WTC11 (cell line): ENCODE results near the gene PTGER1. TPM values are rescaled to one million over a fixed set of nuclear protein-coding genes. Genes with fewer than 3 reads are reported as not detected.

Experiments
- ATAC-seq: fragments of 200-7000 bp; cut with Tn5 transposase; 2 replicates; pipeline ENCODE4 v1.10.0; 2021; ENCODE audit warnings: mild to moderate bottlenecking, moderate library complexity
- CTCF ChIA-PET: fragments of 300-600 bp; sonication (Branson Sonifier 250); formaldehyde crosslinking; loops from one replicate; lab custom pipeline; 2021; ENCODE audit warnings: antibody characterized with exemption; lab: Charles Lee
- POLR2A ChIA-PET: fragments of 350-600 bp; sonication (Branson Sonifier 250); formaldehyde crosslinking; loops from one replicate; lab custom pipeline; 2021; ENCODE audit warnings: antibody characterized with exemption; lab: Charles Lee
- DNase-seq: peaks from one replicate; pipeline ENCODE4 v3.0.0; 2021; ENCODE audit warnings: low spot score
- H3K27ac Mint-ChIP-seq: 2 replicates; pipeline ENCODE4 v1.8.0; 2021; ENCODE audit warnings: mixed read lengths
- H3K27me3 Mint-ChIP-seq: 2 replicates; pipeline ENCODE4 v1.8.0; 2021; ENCODE audit warnings: low read depth, mild to moderate bottlenecking, moderate library complexity, mixed read lengths
- H3K36me3 Mint-ChIP-seq: 2 replicates; pipeline ENCODE4 v1.8.0; 2021; ENCODE audit warnings: mixed read lengths
- H3K4me1 Mint-ChIP-seq: 2 replicates; pipeline ENCODE4 v1.8.0; 2022; ENCODE audit warnings: mixed read lengths
- H3K4me3 Mint-ChIP-seq: 2 replicates; pipeline ENCODE4 v1.8.0; 2021; ENCODE audit warnings: mild to moderate bottlenecking, moderate library complexity, mixed read lengths
- H3K9me3 Mint-ChIP-seq: 2 replicates; pipeline ENCODE4 v1.8.0; 2021; ENCODE audit warnings: mixed read lengths
- GTF2I ChIP-seq: fragments of 250-450 bp; sonication (Bioruptor Pico); conservative IDR thresholded peaks from 2 replicates; pipeline ENCODE4 v1.4.0; 2021; ENCODE audit warnings: mild to moderate bottlenecking
- JUN ChIP-seq: sonication (generic); formaldehyde crosslinking; IDR thresholded peaks from 2 replicates; pipeline ENCODE4 v1.8.0; 2023; ENCODE audit warnings: mild to moderate bottlenecking, missing genetic modification reagents
- OVOL2 ChIP-seq: fragments of 250-450 bp; sonication (Bioruptor Pico); IDR thresholded peaks from 2 replicates; pipeline ENCODE4 v1.9.0; 2021; ENCODE audit warnings: mild to moderate bottlenecking, borderline replicate concordance
- RELA ChIP-seq: sonication (generic); formaldehyde crosslinking; IDR thresholded peaks from 2 replicates; pipeline ENCODE4 v1.8.1; 2022; ENCODE audit warnings: missing genetic modification reagents, mild to moderate bottlenecking, borderline replicate concordance
- RORB ChIP-seq: fragments of 250-450 bp; sonication (Bioruptor Pico); IDR thresholded peaks from 2 replicates; pipeline ENCODE4 v1.9.0; 2021; ENCODE audit warnings: mild to moderate bottlenecking
- TEAD1 ChIP-seq: sonication (generic); formaldehyde crosslinking; IDR thresholded peaks from 2 replicates; pipeline ENCODE4 v1.8.0; 2022; ENCODE audit warnings: mild to moderate bottlenecking, missing genetic modification reagents
- TP53 ChIP-seq: sonication (generic); formaldehyde crosslinking; IDR thresholded peaks from 2 replicates; pipeline ENCODE4 v1.8.1; 2023; ENCODE audit warnings: mild to moderate bottlenecking, missing genetic modification reagents
- ZBTB21 ChIP-seq: sonication (generic); formaldehyde crosslinking; IDR thresholded peaks from 2 replicates; pipeline ENCODE4 v1.8.1; 2023; ENCODE audit warnings: mild to moderate bottlenecking, missing genetic modification reagents, borderline replicate concordance
- ZNF121 ChIP-seq: sonication (generic); formaldehyde crosslinking; IDR thresholded peaks from 2 replicates; pipeline ENCODE4 v1.8.0; 2023; ENCODE audit warnings: missing genetic modification reagents
- ZNF317 ChIP-seq: sonication (generic); formaldehyde crosslinking; IDR thresholded peaks from 2 replicates; pipeline ENCODE4 v1.8.1; 2023; ENCODE audit warnings: low read depth, mild to moderate bottlenecking, moderate library complexity, missing genetic modification reagents, borderline replicate concordance
- ZNF416 ChIP-seq: fragments of 250-450 bp; sonication (Bioruptor Pico); IDR thresholded peaks from 2 replicates; pipeline ENCODE4 v1.9.0; 2021; ENCODE audit warnings: mild to moderate bottlenecking, inconsistent platforms
- ZNF423 ChIP-seq: fragments of 250-450 bp; sonication (Bioruptor Pico); IDR thresholded peaks from 2 replicates; pipeline ENCODE4 v2.1.2; 2022; ENCODE audit warnings: mild to moderate bottlenecking, moderate library complexity
- total RNA-seq: library from RNA; stranded (reverse); gene quantifications from 3 replicates; pipeline ENCODE4 v1.2.3, GENCODE V29; 2021
- TF ChIP-seq, protein P1 (sequence below): sonication (generic); formaldehyde crosslinking; IDR thresholded peaks from 2 replicates; pipeline ENCODE4 v1.8.1; 2023; ENCODE audit warnings: mild to moderate bottlenecking, missing genetic modification reagents, borderline replicate concordance
- TF ChIP-seq, protein P2 (sequence below): sonication (generic); formaldehyde crosslinking; IDR thresholded peaks from 2 replicates; pipeline ENCODE4 v1.8.1; 2022; ENCODE audit warnings: mild to moderate bottlenecking, moderate library complexity, missing genetic modification reagents
- TF ChIP-seq, protein P3 (sequence below): sonication (generic); formaldehyde crosslinking; IDR thresholded peaks from 2 replicates; pipeline ENCODE4 v1.8.1; 2022; ENCODE audit warnings: low read depth, missing genetic modification reagents, borderline replicate concordance
- TF ChIP-seq, protein P4 (sequence below): fragments of 250-450 bp; sonication (Bioruptor Pico); IDR thresholded peaks from 2 replicates; pipeline ENCODE4 v1.9.0; 2021; ENCODE audit warnings: mild to moderate bottlenecking
- TF ChIP-seq, protein P5 (sequence below): sonication (generic); formaldehyde crosslinking; IDR thresholded peaks from 2 replicates; pipeline ENCODE4 v1.8.0; 2022; ENCODE audit warnings: mild to moderate bottlenecking, missing genetic modification reagents
- TF ChIP-seq, protein P6 (sequence below): sonication (generic); formaldehyde crosslinking; IDR thresholded peaks from 2 replicates; pipeline ENCODE4 v1.8.1; 2022; ENCODE audit warnings: mild to moderate bottlenecking, missing genetic modification reagents, moderate library complexity, borderline replicate concordance
- TF ChIP-seq, protein P7 (sequence below): sonication (generic); formaldehyde crosslinking; IDR thresholded peaks from 2 replicates; pipeline ENCODE4 v1.8.1; 2022; ENCODE audit warnings: missing genetic modification reagents, borderline replicate concordance

The PTGER1 gene
- total RNA-seq, 1 experiment from 2014 or later, result 0.68 TPM

DNA sequence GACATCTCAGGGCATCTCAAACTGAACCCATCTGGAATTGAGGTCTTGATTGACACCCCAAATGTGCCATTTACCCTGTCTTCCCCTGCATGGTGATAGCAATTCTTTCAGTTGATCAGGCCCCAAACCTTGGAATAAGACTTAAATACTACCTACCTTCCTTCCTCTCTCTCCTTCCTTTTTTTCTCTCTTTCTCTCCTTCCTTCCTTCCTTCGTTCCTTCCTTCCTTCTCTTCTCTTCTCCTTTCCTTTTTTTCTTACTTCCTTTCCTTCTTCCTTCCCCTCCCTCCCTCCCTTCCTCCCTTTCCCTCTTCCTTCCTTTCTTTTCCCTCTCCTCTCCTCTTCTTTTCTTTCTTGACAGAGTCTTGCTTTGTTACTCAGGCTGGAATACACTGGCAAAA is 28.1 kb upstream of the PTGER1 start:
- Mint-ChIP-seq H3K9me3 (no peaks in the 10 kb centered on the region), H3K4me3 (no peak overlapping the region), H3K4me1 (peaks cover 6% of the 10 kb centered on the region), H3K36me3 (no peaks in the 10 kb centered on the region), H3K27ac (no peak overlapping the region), H3K27me3 (peaks cover 10% of the 10 kb centered on the region; the same call in 1 of the 2 replicates)
- POLR2A ChIA-PET, result no interaction called here
- no peak for DNase-seq
- CTCF ChIA-PET, result interaction anchor here (1.2 to 4.1 kb wide), 3 partner anchors 15 to 53 kb away, joined by 3 to 34 read pairs (median 4); partner anchors contain the start of gene DNAJB1
- ATAC-seq, result no peak
- TF ChIP-seq, protein P1, sequence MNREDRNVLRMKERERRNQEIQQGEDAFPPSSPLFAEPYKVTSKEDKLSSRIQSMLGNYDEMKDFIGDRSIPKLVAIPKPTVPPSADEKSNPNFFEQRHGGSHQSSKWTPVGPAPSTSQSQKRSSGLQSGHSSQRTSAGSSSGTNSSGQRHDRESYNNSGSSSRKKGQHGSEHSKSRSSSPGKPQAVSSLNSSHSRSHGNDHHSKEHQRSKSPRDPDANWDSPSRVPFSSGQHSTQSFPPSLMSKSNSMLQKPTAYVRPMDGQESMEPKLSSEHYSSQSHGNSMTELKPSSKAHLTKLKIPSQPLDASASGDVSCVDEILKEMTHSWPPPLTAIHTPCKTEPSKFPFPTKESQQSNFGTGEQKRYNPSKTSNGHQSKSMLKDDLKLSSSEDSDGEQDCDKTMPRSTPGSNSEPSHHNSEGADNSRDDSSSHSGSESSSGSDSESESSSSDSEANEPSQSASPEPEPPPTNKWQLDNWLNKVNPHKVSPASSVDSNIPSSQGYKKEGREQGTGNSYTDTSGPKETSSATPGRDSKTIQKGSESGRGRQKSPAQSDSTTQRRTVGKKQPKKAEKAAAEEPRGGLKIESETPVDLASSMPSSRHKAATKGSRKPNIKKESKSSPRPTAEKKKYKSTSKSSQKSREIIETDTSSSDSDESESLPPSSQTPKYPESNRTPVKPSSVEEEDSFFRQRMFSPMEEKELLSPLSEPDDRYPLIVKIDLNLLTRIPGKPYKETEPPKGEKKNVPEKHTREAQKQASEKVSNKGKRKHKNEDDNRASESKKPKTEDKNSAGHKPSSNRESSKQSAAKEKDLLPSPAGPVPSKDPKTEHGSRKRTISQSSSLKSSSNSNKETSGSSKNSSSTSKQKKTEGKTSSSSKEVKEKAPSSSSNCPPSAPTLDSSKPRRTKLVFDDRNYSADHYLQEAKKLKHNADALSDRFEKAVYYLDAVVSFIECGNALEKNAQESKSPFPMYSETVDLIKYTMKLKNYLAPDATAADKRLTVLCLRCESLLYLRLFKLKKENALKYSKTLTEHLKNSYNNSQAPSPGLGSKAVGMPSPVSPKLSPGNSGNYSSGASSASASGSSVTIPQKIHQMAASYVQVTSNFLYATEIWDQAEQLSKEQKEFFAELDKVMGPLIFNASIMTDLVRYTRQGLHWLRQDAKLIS, result no peak
- no peak for TF ChIP-seq ZBTB21
- TF ChIP-seq, protein P2, sequence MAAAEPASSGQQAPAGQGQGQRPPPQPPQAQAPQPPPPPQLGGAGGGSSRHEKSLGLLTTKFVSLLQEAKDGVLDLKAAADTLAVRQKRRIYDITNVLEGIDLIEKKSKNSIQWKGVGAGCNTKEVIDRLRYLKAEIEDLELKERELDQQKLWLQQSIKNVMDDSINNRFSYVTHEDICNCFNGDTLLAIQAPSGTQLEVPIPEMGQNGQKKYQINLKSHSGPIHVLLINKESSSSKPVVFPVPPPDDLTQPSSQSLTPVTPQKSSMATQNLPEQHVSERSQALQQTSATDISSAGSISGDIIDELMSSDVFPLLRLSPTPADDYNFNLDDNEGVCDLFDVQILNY (CRISPR knock-in tag), result no peak
- no peak for TF ChIP-seq JUN (CRISPR knock-in tag)
- TF ChIP-seq ZNF423, result no peak
- no peak for TF ChIP-seq TP53 (CRISPR knock-in tag)
- TF ChIP-seq ZNF416 (CRISPR knock-in tag), result no peak
- TF ChIP-seq, protein P3, sequence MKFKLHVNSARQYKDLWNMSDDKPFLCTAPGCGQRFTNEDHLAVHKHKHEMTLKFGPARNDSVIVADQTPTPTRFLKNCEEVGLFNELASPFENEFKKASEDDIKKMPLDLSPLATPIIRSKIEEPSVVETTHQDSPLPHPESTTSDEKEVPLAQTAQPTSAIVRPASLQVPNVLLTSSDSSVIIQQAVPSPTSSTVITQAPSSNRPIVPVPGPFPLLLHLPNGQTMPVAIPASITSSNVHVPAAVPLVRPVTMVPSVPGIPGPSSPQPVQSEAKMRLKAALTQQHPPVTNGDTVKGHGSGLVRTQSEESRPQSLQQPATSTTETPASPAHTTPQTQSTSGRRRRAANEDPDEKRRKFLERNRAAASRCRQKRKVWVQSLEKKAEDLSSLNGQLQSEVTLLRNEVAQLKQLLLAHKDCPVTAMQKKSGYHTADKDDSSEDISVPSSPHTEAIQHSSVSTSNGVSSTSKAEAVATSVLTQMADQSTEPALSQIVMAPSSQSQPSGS, result no peak
- TF ChIP-seq OVOL2 (CRISPR knock-in tag), result no peak
- TF ChIP-seq, protein P4, sequence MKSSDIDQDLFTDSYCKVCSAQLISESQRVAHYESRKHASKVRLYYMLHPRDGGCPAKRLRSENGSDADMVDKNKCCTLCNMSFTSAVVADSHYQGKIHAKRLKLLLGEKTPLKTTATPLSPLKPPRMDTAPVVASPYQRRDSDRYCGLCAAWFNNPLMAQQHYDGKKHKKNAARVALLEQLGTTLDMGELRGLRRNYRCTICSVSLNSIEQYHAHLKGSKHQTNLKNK (CRISPR knock-in tag), result no peak
- TF ChIP-seq ZNF121 (CRISPR knock-in tag), result no peak
- TF ChIP-seq, protein P5, sequence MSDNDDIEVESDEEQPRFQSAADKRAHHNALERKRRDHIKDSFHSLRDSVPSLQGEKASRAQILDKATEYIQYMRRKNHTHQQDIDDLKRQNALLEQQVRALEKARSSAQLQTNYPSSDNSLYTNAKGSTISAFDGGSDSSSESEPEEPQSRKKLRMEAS (CRISPR knock-in tag), result no peak
- TF ChIP-seq GTF2I, result no peak
- TF ChIP-seq RELA (CRISPR knock-in tag), result no peak
- no peak for TF ChIP-seq ZNF317 (CRISPR knock-in tag)
- TF ChIP-seq, protein P6, sequence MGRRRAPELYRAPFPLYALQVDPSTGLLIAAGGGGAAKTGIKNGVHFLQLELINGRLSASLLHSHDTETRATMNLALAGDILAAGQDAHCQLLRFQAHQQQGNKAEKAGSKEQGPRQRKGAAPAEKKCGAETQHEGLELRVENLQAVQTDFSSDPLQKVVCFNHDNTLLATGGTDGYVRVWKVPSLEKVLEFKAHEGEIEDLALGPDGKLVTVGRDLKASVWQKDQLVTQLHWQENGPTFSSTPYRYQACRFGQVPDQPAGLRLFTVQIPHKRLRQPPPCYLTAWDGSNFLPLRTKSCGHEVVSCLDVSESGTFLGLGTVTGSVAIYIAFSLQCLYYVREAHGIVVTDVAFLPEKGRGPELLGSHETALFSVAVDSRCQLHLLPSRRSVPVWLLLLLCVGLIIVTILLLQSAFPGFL (CRISPR knock-in tag), result no peak
- TF ChIP-seq, protein P7, sequence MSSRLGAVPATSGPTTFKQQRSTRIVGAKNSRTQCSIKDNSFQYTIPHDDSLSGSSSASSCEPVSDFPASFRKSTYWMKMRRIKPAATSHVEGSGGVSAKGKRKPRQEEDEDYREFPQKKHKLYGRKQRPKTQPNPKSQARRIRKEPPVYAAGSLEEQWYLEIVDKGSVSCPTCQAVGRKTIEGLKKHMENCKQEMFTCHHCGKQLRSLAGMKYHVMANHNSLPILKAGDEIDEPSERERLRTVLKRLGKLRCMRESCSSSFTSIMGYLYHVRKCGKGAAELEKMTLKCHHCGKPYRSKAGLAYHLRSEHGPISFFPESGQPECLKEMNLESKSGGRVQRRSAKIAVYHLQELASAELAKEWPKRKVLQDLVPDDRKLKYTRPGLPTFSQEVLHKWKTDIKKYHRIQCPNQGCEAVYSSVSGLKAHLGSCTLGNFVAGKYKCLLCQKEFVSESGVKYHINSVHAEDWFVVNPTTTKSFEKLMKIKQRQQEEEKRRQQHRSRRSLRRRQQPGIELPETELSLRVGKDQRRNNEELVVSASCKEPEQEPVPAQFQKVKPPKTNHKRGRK, result no peak
- TF ChIP-seq TEAD1, result no peak
- TF ChIP-seq RORB (CRISPR knock-in tag), result no peak
